Colonic mucosa (tissue), 4 donors: Measurements from ENCODE around the gene DBP. TPM values are rescaled to one million over a fixed set of nuclear protein-coding genes. Genes with fewer than 3 reads are reported as not detected.

Source experiments
- DNase-seq: peaks from one replicate; pipeline ENCODE4 v3.0.0-alpha.2; 2020
- H3K27ac ChIP-seq: fragments of 200-600 bp; one replicate; pipeline ENCODE4 v1.8.0; 2021
- H3K27me3 ChIP-seq: fragments of 200-600 bp; one replicate; pipeline ENCODE4 v1.8.0; 2021
- H3K36me3 ChIP-seq: fragments of 200-600 bp; one replicate; pipeline ENCODE4 v1.8.0; 2021
- H3K4me1 ChIP-seq: fragments of 200-600 bp; one replicate; pipeline ENCODE4 v1.8.0; 2021; ENCODE audit warnings: mild to moderate bottlenecking
- H3K4me3 ChIP-seq: fragments of 200-600 bp; one replicate; pipeline ENCODE4 v1.8.0; 2021
- H3K9ac ChIP-seq, 2 donors: one replicate each; pipeline ENCODE4 v1.7.0; 2013; ENCODE audit warnings: control low read depth in 2 of 2, low read depth in 2 of 2, low read length in 2 of 2
- H3K9me3 ChIP-seq: fragments of 200-600 bp; one replicate; pipeline ENCODE4 v1.8.0; 2021
- intact Hi-C: fragments of 100-400 bp; cut with DNase I; formaldehyde crosslinking; loops from one replicate; pipeline ENCODE4 v1.14.1; 2022
- total RNA-seq, 2 donors: library from RNA; stranded (reverse); fragmentation: NEBNext Ultra II Directional in 1 of 2; extraction: Animal tissue kit (Norgen Biotek cat#: 25700) in 1 of 2; gene quantifications; one replicate each; pipeline ENCODE4 v1.2.1, GENCODE V29; 2021
- TF ChIP-seq, protein P1 (sequence below): fragments of 200-600 bp; IDR thresholded peaks from one replicate; pipeline ENCODE4 v1.8.0; 2022; ENCODE audit warnings: antibody characterized with exemption, mild to moderate bottlenecking
- donor health status: healthy.
- donor health status: DM: no; HTN: no; CAD: no.
- donor health status: DM: no; HTN: no; CAD: no.

Gene DBP
- total RNA-seq, 2 donors from 2014 or later, result 4.7 to 8.9 TPM

DNA sequence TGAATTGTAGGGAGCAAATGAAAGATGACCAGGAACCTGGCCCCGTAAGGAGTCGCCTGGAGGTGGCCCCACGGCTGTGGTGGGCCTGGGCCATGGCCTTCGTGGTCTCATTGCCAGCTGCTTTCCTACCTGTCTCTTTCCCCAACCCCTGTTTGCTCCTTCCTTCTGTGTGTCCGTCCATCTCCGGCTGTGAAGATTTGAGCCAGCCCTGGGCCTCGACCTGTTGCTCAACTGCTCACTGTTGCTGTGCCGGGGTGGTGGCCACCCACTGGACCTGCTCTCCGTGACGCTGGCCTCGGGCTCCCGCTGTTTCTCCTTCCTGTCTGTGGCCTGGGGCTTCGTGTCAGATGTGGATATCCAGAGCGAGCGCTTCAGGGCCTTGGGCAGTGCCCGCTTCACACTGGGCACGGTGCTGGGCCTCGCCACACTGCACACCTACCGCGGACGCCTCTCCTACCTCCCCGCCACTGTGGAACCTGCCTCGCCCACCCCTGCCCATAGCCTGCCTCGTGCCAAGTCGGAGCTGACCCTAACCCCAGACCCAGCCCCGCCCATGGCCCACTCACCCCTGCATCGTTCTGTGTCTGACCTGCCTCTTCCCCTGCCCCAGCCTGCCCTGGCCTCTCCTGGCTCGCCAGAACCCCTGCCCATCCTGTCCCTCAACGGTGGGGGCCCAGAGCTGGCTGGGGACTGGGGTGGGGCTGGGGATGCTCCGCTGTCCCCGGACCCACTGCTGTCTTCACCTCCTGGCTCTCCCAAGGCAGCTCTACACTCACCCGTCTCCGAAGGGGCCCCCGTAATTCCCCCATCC is 8.5 kb downstream of the DBP start:
- TF ChIP-seq, protein P1, sequence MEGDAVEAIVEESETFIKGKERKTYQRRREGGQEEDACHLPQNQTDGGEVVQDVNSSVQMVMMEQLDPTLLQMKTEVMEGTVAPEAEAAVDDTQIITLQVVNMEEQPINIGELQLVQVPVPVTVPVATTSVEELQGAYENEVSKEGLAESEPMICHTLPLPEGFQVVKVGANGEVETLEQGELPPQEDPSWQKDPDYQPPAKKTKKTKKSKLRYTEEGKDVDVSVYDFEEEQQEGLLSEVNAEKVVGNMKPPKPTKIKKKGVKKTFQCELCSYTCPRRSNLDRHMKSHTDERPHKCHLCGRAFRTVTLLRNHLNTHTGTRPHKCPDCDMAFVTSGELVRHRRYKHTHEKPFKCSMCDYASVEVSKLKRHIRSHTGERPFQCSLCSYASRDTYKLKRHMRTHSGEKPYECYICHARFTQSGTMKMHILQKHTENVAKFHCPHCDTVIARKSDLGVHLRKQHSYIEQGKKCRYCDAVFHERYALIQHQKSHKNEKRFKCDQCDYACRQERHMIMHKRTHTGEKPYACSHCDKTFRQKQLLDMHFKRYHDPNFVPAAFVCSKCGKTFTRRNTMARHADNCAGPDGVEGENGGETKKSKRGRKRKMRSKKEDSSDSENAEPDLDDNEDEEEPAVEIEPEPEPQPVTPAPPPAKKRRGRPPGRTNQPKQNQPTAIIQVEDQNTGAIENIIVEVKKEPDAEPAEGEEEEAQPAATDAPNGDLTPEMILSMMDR, result no peak
- peak overlapping the region in 1 of 2 donors; percentile 67 for H3K9ac ChIP-seq
- H3K27me3 ChIP-seq, result no peaks in the 10 kb centered on the region
- no peaks in the 10 kb centered on the region for H3K36me3 ChIP-seq
- H3K4me1 ChIP-seq, result peaks cover 35% of the 10 kb centered on the region
- H3K9me3 ChIP-seq, result no peaks in the 10 kb centered on the region
- no peak for DNase-seq
- intact Hi-C loops, result no loop called here
- no peak overlapping the region for H3K4me3 ChIP-seq
- peak overlapping the region; percentile 85 for H3K27ac ChIP-seq

DNA sequence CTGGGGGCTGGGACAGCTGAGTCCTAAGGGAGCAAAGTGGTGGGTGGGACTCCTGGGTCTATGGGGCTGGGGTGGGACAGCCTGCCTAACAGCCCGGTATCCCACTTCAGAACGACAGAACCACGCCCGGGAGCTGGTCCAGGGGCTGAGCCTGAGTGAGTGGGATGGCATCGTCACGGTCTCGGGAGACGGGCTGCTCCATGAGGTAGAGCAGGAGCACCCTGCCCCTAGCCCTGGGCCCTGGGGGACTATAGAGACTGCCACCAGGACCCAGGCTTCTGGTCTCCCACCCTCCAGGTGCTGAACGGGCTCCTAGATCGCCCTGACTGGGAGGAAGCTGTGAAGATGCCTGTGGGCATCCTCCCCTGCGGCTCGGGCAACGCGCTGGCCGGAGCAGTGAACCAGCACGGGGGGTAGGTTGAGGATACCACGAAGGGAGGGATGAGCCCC is 9.3 kb downstream of the DBP start:
- TF ChIP-seq, protein P1, result no peak
- Histone ChIP-seq H3K36me3 (no peaks in the 10 kb centered on the region), H3K9ac (peak overlapping the region; percentile 36 to 67), H3K4me3 (no peak overlapping the region), H3K27me3 (no peaks in the 10 kb centered on the region), H3K4me1 (peaks cover 27% of the 10 kb centered on the region), H3K9me3 (no peaks in the 10 kb centered on the region), H3K27ac (peak overlapping the region; percentile 71)
- DNase-seq, result no peak
- intact Hi-C loops, result no loop called here

DNA sequence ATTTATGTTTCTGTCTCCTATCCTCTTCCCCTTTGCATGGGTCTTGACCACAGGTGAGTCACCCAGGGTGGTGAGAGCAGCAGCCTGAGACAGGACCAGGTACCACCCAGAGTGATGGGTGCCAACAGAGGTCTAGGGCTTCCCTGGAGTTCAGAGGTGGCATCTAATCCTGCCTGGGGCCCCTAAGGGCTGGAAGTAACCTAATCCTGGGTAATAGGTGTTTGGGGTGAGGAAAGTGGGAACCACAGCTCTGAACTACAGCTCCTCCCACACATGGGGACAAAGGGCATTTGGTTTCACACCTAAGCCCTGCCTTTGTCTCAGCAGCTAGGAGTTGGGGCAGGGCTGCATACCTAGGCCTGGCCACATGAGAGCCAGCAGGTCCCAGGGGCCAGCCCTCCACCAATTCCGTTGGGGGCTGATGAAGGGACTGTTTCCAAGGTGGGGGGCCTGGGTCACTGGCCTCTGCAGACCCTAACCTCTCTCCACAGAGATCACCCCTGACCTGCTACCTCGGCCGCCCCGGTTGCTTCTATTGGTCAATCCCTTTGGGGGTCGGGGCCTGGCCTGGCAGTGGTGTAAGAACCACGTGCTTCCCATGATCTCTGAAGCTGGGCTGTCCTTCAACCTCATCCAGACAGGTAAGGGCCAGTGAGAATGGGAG is 9.8 kb downstream of the DBP start:
- peak; percentile 76 for DNase-seq

DNA sequence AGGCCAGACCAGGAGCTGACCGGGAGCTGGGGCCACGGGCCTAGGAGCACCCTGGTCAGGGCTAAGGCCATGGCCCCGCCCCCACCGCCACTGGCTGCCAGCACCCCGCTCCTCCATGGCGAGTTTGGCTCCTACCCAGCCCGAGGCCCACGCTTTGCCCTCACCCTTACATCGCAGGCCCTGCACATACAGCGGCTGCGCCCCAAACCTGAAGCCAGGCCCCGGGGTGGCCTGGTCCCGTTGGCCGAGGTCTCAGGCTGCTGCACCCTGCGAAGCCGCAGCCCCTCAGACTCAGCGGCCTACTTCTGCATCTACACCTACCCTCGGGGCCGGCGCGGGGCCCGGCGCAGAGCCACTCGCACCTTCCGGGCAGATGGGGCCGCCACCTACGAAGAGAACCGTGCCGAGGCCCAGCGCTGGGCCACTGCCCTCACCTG is 11.3 kb downstream of the DBP start:
- Histone ChIP-seq H3K4me1 (peaks cover 24% of the 10 kb centered on the region), H3K9me3 (no peaks in the 10 kb centered on the region), H3K9ac (peak overlapping the region; percentile 14 to 76), H3K36me3 (no peaks in the 10 kb centered on the region), H3K27ac (no peak overlapping the region), H3K27me3 (no peaks in the 10 kb centered on the region), H3K4me3 (no peak overlapping the region)
- DNase-seq, result peak; percentile 34
- intact Hi-C loops, result no loop called here
- TF ChIP-seq, protein P1, result no peak

More for the DNA sequence above, 9.8 kb downstream of the DBP start:
- TF ChIP-seq, protein P1, result no peak
- H3K9me3 ChIP-seq, result no peaks in the 10 kb centered on the region
- peaks cover 26% of the 10 kb centered on the region for H3K4me1 ChIP-seq
- no peaks in the 10 kb centered on the region for H3K27me3 ChIP-seq
- no peak overlapping the region for H3K4me3 ChIP-seq
- H3K27ac ChIP-seq, result peak overlapping the region; percentile 71
- intact Hi-C loops, result no loop called here
- H3K36me3 ChIP-seq, result no peaks in the 10 kb centered on the region
- peak overlapping the region in 1 of 2 donors; percentile 67 for H3K9ac ChIP-seq

DNA sequence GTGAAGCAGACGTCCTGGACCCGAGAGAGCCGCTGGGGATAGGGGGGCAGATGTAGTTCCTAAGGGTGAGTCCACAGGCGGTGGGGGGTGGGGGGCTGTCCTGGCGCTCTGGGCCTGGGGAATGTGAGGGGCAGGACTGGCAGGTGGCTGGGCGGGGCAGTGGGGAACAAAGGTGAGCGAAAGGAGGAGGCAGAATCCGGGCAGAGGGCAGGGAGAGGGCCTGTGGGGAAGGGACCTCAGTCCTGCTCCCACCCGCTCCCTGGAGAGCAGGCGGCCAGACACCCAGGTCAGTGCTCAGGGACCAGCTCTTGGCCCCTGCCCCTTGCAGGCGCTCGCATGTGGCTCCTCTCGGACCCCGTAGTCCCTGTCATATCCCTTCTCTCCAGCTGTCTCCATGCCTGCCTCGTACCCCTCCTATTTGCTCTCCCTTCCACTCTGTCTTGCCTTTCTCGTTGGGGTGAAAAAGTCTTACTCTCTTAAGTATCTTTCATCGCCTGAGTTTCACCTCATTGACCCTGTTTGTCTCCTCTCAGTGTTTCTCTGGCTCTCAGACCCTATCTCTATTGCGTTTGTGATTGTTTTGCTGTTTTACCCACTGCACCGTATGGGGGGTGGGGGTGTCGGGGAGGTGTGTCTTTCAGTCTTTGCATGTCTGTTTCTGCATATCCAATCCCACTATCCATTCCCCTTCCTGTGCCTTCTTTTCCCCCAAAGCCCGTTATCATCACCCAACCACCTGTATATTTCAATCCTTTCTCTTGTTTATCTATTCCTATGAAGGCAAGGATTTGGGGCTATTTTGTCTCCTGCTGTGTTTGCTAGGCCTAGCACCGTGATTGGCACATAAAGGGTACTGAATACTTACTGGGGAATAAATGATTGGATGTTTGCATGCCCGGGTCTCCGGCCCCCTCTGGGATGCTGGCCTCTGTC is 12.1 kb downstream of the DBP start:
- intact Hi-C loops, result no loop called here

More for the DNA sequence above, 12.1 kb downstream of the DBP start:
- H3K4me1 ChIP-seq, result peaks cover 16% of the 10 kb centered on the region
- peak; percentile 79 for DNase-seq
- H3K9ac ChIP-seq, result peak overlapping the region; percentile 76 to 79
- no peaks in the 10 kb centered on the region for H3K9me3 ChIP-seq
- no peaks in the 10 kb centered on the region for H3K27me3 ChIP-seq
- TF ChIP-seq, protein P1, result no peak
- H3K27ac ChIP-seq, result peak overlapping the region; percentile 54
- no peaks in the 10 kb centered on the region for H3K36me3 ChIP-seq
- H3K4me3 ChIP-seq, result peak overlapping the region; percentile 42
